ENCODE measurements around the gene RPS14. TPM values are rescaled to one million over a fixed set of nuclear protein-coding genes. Genes with fewer than 3 reads are reported as not detected.

The RPS14 gene
- polyA plus RNA-seq, 1 experiment, result 2,496 TPM

GRCh38 chr5:150407096-150407720 lies 42.3 kb downstream of the RPS14 start:
- no peak for TF ChIP-seq CTCF (IDR thresholded peaks at IDR 0.05; ENCODE audit: insufficient read depth, low read depth, low read length)
- no peak for DNase-seq (ENCODE audit: low read depth)
- POLR2A ChIA-PET, result no interaction called here
- H3K4me3 ChIP-seq (ENCODE audit: low read depth, low read length), result no peak overlapping the region
- H3K27me3 ChIP-seq (ENCODE audit: control insufficient read depth, insufficient read depth, low read length), result no peaks in the 10 kb centered on the region
- H3K36me3 ChIP-seq (ENCODE audit: control insufficient read depth, insufficient read depth, low read length), result peaks cover under 1% of the 10 kb centered on the region; the same call in 1 of the 2 replicates
- CTCF ChIA-PET, result no interaction called here

GRCh38 chr5:150406723-150407095 lies 42.8 kb downstream of the RPS14 start:
- DNase-seq (ENCODE audit: low read depth), result no peak
- ChIA-PET POLR2A (no interaction called here), CTCF (interaction anchor here (0.8 kb wide), 1 partner anchor 29 kb away, joined by 3 read pairs; no protein-coding TSS in a partner anchor)
- H3K4me3 ChIP-seq (ENCODE audit: low read depth, low read length), result no peak overlapping the region
- H3K36me3 ChIP-seq (ENCODE audit: control insufficient read depth, insufficient read depth, low read length), result peaks cover 2% of the 10 kb centered on the region
- no peak for TF ChIP-seq CTCF (IDR thresholded peaks at IDR 0.05; ENCODE audit: insufficient read depth, low read depth, low read length)
- no peaks in the 10 kb centered on the region for H3K27me3 ChIP-seq (ENCODE audit: control insufficient read depth, insufficient read depth, low read length)

DNA sequence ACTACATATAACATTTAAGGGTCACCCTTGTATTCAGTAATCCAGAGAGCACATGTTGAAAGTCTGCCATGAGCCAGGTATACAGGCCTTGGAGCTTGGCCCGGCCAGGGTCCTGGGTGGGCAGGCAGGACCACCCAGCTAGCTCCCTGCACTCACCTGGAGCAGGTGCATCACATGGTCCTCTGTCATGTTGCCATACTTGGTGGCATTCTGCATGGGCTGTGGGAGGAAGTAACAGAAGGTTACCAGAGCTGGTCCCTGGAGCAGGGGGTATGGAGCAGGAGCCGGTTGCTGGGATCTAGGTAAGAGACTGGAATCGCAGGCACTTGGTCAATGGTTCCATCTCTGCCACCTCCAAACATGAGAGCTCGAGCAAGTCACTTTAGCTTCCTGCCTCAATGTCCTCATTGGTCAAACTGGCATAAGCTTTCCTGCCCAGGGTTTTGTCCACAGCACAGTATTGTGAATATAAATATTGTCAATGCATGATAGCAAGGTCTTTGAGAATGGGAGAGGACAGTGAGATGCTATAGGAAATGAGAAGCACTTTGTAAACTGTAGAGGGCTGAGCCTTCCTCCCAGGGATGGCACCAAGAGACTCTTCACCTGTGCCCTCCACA lies 43.3 kb downstream of the RPS14 start:
- peaks cover 2% of the 10 kb centered on the region for H3K36me3 ChIP-seq (ENCODE audit: control insufficient read depth, insufficient read depth, low read length)
- no peaks in the 10 kb centered on the region for H3K27me3 ChIP-seq (ENCODE audit: control insufficient read depth, insufficient read depth, low read length)
- no peak for DNase-seq (ENCODE audit: low read depth)
- ChIA-PET POLR2A (no interaction called here), CTCF (interaction anchor here (0.8 to 2.1 kb wide), 2 partner anchors 30 to 143 kb away, joined by 3 to 5 read pairs; no protein-coding TSS in a partner anchor)
- no peak for TF ChIP-seq CTCF (IDR thresholded peaks at IDR 0.05; ENCODE audit: insufficient read depth, low read depth, low read length)
- H3K4me3 ChIP-seq (ENCODE audit: low read depth, low read length), result no peak overlapping the region

GRCh38 chr5:150404941-150405816 lies 44.4 kb downstream of the RPS14 start:
- POLR2A ChIA-PET, result no interaction called here
- no peak for TF ChIP-seq CTCF (IDR thresholded peaks at IDR 0.05; ENCODE audit: insufficient read depth, low read depth, low read length)
- CTCF ChIA-PET, result interaction anchor here (2.1 kb wide), 1 partner anchor 142 kb away, joined by 5 read pairs; no protein-coding TSS in a partner anchor

GRCh38 chr5:150404535-150404934 lies 45.0 kb downstream of the RPS14 start:
- Histone ChIP-seq H3K27me3 (ENCODE audit: control insufficient read depth, insufficient read depth, low read length) (no peaks in the 10 kb centered on the region), H3K4me3 (ENCODE audit: low read depth, low read length) (no peak overlapping the region), H3K36me3 (ENCODE audit: control insufficient read depth, insufficient read depth, low read length) (peaks cover 5% of the 10 kb centered on the region)
- no peak for DNase-seq (ENCODE audit: low read depth)
- CTCF ChIA-PET, result interaction anchor here (2.1 kb wide), 1 partner anchor 141 kb away, joined by 5 read pairs; no protein-coding TSS in a partner anchor
- POLR2A ChIA-PET, result no interaction called here
- TF ChIP-seq CTCF (IDR thresholded peaks at IDR 0.05; ENCODE audit: insufficient read depth, low read depth, low read length), result no peak

More at GRCh38 chr5:150404941-150405816, 44.4 kb downstream of the RPS14 start:
- no peaks in the 10 kb centered on the region for H3K27me3 ChIP-seq (ENCODE audit: control insufficient read depth, insufficient read depth, low read length)
- H3K36me3 ChIP-seq (ENCODE audit: control insufficient read depth, insufficient read depth, low read length), result peaks cover 4% of the 10 kb centered on the region
- H3K4me3 ChIP-seq (ENCODE audit: low read depth, low read length), result no peak overlapping the region
- DNase-seq (ENCODE audit: low read depth), result no peak

All from BJ (cell line).